ENCODE results near the gene STK17B. TPM values are rescaled to one million over a fixed set of nuclear protein-coding genes. Genes with fewer than 3 reads are reported as not detected.
A peak's percentile ranks its signal among the peaks of the same experiment; 100 is the strongest.

STK17B gene
- total RNA-seq, 1 experiment from 2014 or later, result 353 TPM

GRCh38 chr2:196181484-196181883, 10.1 kb upstream of the STK17B start:
- Histone ChIP-seq H3K27ac (ENCODE audit: low read length) (peak overlapping the region; percentile 89), H3K36me3 (ENCODE audit: insufficient read depth, low read length) (no peaks in the 10 kb centered on the region), H3K4me1 (ENCODE audit: low read length) (peaks cover 66% of the 10 kb centered on the region), H4K20me1 (ENCODE audit: insufficient read depth, low read depth, low read length) (no peaks in the 10 kb centered on the region), H2AFZ (ENCODE audit: low read length) (0 out of 2 replicates have a peak overlapping the region, but pooled peaks have one; percentile 3), H3K9me2 (replicated peaks; ENCODE audit: insufficient read depth, low read length) (no peaks in the 10 kb centered on the region), H3K4me2 (ENCODE audit: low read depth, low read length, poor library complexity, severe bottlenecking) (no peak overlapping the region), H3K9me3 (ENCODE audit: low read length) (no peaks in the 10 kb centered on the region), H3K27me3 (ENCODE audit: low read length) (no peaks in the 10 kb centered on the region), H3K79me2 (ENCODE audit: low read length) (no peaks in the 10 kb centered on the region), H3K9ac (ENCODE audit: low read length) (no peak overlapping the region), H3K4me3 (ENCODE audit: low read length) (no peak overlapping the region)
- no peak for DNase-seq

GRCh38 chr2:196177124-196177523, 5.7 kb upstream of the STK17B start:
- Histone ChIP-seq H3K9me2 (replicated peaks; ENCODE audit: insufficient read depth, low read length) (no peaks in the 10 kb centered on the region), H3K27ac (ENCODE audit: low read length) (peak overlapping the region; percentile 99), H2AFZ (ENCODE audit: low read length) (no peak overlapping the region), H3K79me2 (ENCODE audit: low read length) (peaks cover 39% of the 10 kb centered on the region), H3K27me3 (ENCODE audit: low read length) (no peaks in the 10 kb centered on the region), H3K9ac (ENCODE audit: low read length) (peak overlapping the region; percentile 84), H3K36me3 (ENCODE audit: insufficient read depth, low read length) (peaks cover 18% of the 10 kb centered on the region; the same call in 1 of the 2 replicates), H3K4me2 (ENCODE audit: low read depth, low read length, poor library complexity, severe bottlenecking) (peak overlapping the region; percentile 86), H4K20me1 (ENCODE audit: insufficient read depth, low read depth, low read length) (peaks cover 11% of the 10 kb centered on the region; the same call in 1 of the 2 replicates), H3K9me3 (ENCODE audit: low read length) (no peaks in the 10 kb centered on the region), H3K4me1 (ENCODE audit: low read length) (peaks cover 74% of the 10 kb centered on the region), H3K4me3 (ENCODE audit: low read length) (peak overlapping the region; percentile 72)
- DNase-seq, result peak; percentile 85

DNA sequence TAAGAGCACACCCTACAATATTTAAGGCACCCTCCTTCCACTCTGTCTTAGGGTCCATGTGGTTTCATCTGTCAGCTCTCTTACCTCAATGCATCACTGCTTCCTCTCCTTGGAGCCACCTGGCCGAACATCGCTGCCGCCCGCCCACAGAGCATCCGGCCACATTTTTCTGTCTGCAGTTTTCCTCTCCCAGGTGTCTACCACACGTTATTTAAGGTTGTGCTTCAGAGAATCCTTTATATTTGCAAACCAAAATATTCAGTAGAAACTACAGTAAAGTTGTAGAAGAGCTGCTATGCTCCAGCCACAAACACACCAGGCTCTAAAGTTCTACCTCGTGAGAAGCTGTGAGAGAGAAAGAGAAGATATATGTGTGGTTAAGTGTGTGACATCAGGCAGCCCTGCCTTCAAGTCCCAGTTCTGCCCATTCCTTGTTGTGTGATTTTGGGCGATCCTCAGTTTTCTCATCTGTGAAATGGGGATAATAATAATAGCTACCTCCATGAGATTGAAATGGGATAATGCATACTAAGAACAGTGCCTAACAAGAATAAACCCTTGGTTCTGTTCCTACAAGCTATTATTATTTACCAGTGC, 4.9 kb upstream of the STK17B start:
- Histone ChIP-seq H3K27me3 (ENCODE audit: low read length) (no peaks in the 10 kb centered on the region), H3K36me3 (ENCODE audit: insufficient read depth, low read length) (peaks cover 19% of the 10 kb centered on the region; the same call in 1 of the 2 replicates), H3K4me2 (ENCODE audit: low read depth, low read length, poor library complexity, severe bottlenecking) (peak overlapping the region; percentile 86), H3K4me1 (ENCODE audit: low read length) (peaks cover 70% of the 10 kb centered on the region), H3K9me3 (ENCODE audit: low read length) (no peaks in the 10 kb centered on the region), H3K4me3 (ENCODE audit: low read length) (peak overlapping the region; percentile 72), H2AFZ (ENCODE audit: low read length) (no peak overlapping the region), H4K20me1 (ENCODE audit: insufficient read depth, low read depth, low read length) (peaks cover 11% of the 10 kb centered on the region; the same call in 1 of the 2 replicates), H3K9ac (ENCODE audit: low read length) (peak overlapping the region; percentile 84), H3K9me2 (replicated peaks; ENCODE audit: insufficient read depth, low read length) (no peaks in the 10 kb centered on the region), H3K27ac (ENCODE audit: low read length) (peak overlapping the region; percentile 99), H3K79me2 (ENCODE audit: low read length) (peaks cover 45% of the 10 kb centered on the region)
- peak; percentile 98 for DNase-seq

- H3K4me3 ChIP-seq (ENCODE audit: low read length), result peak overlapping the region; percentile 72
- H3K27me3 ChIP-seq (ENCODE audit: low read length), result no peaks in the 10 kb centered on the region
- peaks cover 27% of the 10 kb centered on the region; the same call in 1 of the 2 replicates for H4K20me1 ChIP-seq (ENCODE audit: insufficient read depth, low read depth, low read length)
- no peaks in the 10 kb centered on the region for H3K9me2 ChIP-seq (replicated peaks; ENCODE audit: insufficient read depth, low read length)
- no peak overlapping the region for H2AFZ ChIP-seq (ENCODE audit: low read length)
- peak; percentile 77 for DNase-seq
- peaks cover 63% of the 10 kb centered on the region for H3K4me1 ChIP-seq (ENCODE audit: low read length)
- H3K9ac ChIP-seq (ENCODE audit: low read length), result peak overlapping the region; percentile 84
- H3K79me2 ChIP-seq (ENCODE audit: low read length), result peaks cover 63% of the 10 kb centered on the region
- peak overlapping the region; percentile 99 for H3K27ac ChIP-seq (ENCODE audit: low read length)
- peaks cover 37% of the 10 kb centered on the region for H3K36me3 ChIP-seq (ENCODE audit: insufficient read depth, low read length)
- H3K4me2 ChIP-seq (ENCODE audit: low read depth, low read length, poor library complexity, severe bottlenecking), result peak overlapping the region; percentile 86
- H3K9me3 ChIP-seq (ENCODE audit: low read length), result no peaks in the 10 kb centered on the region
These were observed 3.0 kb upstream of the STK17B start for GRCh38 chr2:196174404-196174803.

DNA sequence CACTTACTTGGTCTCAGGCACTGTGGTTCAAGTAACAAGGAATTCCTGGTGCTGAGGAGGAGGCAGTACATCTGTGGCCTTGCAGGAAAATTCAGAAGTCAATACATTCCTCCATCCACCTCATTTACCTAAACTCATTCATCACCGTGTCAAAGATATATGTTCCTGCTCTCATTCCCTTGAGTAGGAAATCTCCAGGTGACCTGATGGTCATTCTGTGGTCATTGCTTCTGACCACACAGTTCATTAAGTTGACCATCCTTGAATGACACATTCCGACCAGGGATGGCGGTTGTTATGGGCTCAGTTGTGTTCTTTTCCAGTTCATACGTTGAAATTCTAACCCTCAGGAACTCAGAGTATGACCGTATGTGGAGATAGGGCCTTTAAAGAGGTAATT, 2.1 kb upstream of the STK17B start:
- Histone ChIP-seq H3K36me3 (ENCODE audit: insufficient read depth, low read length) (peaks cover 44% of the 10 kb centered on the region), H4K20me1 (ENCODE audit: insufficient read depth, low read depth, low read length) (peaks cover 27% of the 10 kb centered on the region; the same call in 1 of the 2 replicates), H3K9me2 (replicated peaks; ENCODE audit: insufficient read depth, low read length) (no peaks in the 10 kb centered on the region), H3K9ac (ENCODE audit: low read length) (peak overlapping the region; percentile 84), H3K27ac (ENCODE audit: low read length) (peak overlapping the region; percentile 99), H3K4me2 (ENCODE audit: low read depth, low read length, poor library complexity, severe bottlenecking) (peak overlapping the region; percentile 86), H3K9me3 (ENCODE audit: low read length) (no peaks in the 10 kb centered on the region), H2AFZ (ENCODE audit: low read length) (no peak overlapping the region), H3K4me1 (ENCODE audit: low read length) (peaks cover 63% of the 10 kb centered on the region), H3K27me3 (ENCODE audit: low read length) (no peaks in the 10 kb centered on the region), H3K79me2 (ENCODE audit: low read length) (peaks cover 72% of the 10 kb centered on the region), H3K4me3 (ENCODE audit: low read length) (peak overlapping the region; percentile 72)
- DNase-seq, result no peak

- no peak overlapping the region for H2AFZ ChIP-seq (ENCODE audit: low read length)
- H3K9me2 ChIP-seq (replicated peaks; ENCODE audit: insufficient read depth, low read length), result no peaks in the 10 kb centered on the region
- peaks cover 49% of the 10 kb centered on the region for H3K36me3 ChIP-seq (ENCODE audit: insufficient read depth, low read length)
- no peaks in the 10 kb centered on the region for H3K27me3 ChIP-seq (ENCODE audit: low read length)
- peaks cover 31% of the 10 kb centered on the region for H4K20me1 ChIP-seq (ENCODE audit: insufficient read depth, low read depth, low read length)
- peak; percentile 66 for DNase-seq
- H3K4me1 ChIP-seq (ENCODE audit: low read length), result peaks cover 63% of the 10 kb centered on the region
- H3K9ac ChIP-seq (ENCODE audit: low read length), result peak overlapping the region; percentile 84
- no peaks in the 10 kb centered on the region for H3K9me3 ChIP-seq (ENCODE audit: low read length)
- H3K4me2 ChIP-seq (ENCODE audit: low read depth, low read length, poor library complexity, severe bottlenecking), result peak overlapping the region; percentile 86
- H3K27ac ChIP-seq (ENCODE audit: low read length), result peak overlapping the region; percentile 99
- peak overlapping the region; percentile 72 for H3K4me3 ChIP-seq (ENCODE audit: low read length)
- H3K79me2 ChIP-seq (ENCODE audit: low read length), result peaks cover 78% of the 10 kb centered on the region
These were observed 1.6 kb upstream of the STK17B start for GRCh38 chr2:196172951-196173350.

- Histone ChIP-seq H3K27ac (ENCODE audit: low read length) (peak overlapping the region; percentile 99), H3K36me3 (ENCODE audit: insufficient read depth, low read length) (peaks cover 59% of the 10 kb centered on the region), H3K79me2 (ENCODE audit: low read length) (peaks cover 88% of the 10 kb centered on the region), H3K9ac (ENCODE audit: low read length) (peak overlapping the region; percentile 84), H3K27me3 (ENCODE audit: low read length) (no peaks in the 10 kb centered on the region), H3K4me1 (ENCODE audit: low read length) (peaks cover 63% of the 10 kb centered on the region), H3K9me2 (replicated peaks; ENCODE audit: insufficient read depth, low read length) (no peaks in the 10 kb centered on the region), H2AFZ (ENCODE audit: low read length) (no peak overlapping the region), H3K9me3 (ENCODE audit: low read length) (no peaks in the 10 kb centered on the region), H3K4me3 (ENCODE audit: low read length) (peak overlapping the region; percentile 72), H3K4me2 (ENCODE audit: low read depth, low read length, poor library complexity, severe bottlenecking) (peak overlapping the region; percentile 86), H4K20me1 (ENCODE audit: insufficient read depth, low read depth, low read length) (peaks cover 41% of the 10 kb centered on the region)
- DNase-seq, result peak; percentile 87
These were observed 568 bp upstream of the STK17B start for GRCh38 chr2:196171946-196172345.

- Histone ChIP-seq H3K79me2 (ENCODE audit: low read length) (peaks cover 97% of the 10 kb centered on the region), H4K20me1 (ENCODE audit: insufficient read depth, low read depth, low read length) (peaks cover 51% of the 10 kb centered on the region), H3K27ac (ENCODE audit: low read length) (peak overlapping the region; percentile 88), H3K4me2 (ENCODE audit: low read depth, low read length, poor library complexity, severe bottlenecking) (peak overlapping the region; percentile 76), H3K36me3 (ENCODE audit: insufficient read depth, low read length) (peaks cover 68% of the 10 kb centered on the region), H2AFZ (ENCODE audit: low read length) (no peak overlapping the region), H3K9ac (ENCODE audit: low read length) (peak overlapping the region; percentile 97), H3K9me3 (ENCODE audit: low read length) (no peaks in the 10 kb centered on the region), H3K4me1 (ENCODE audit: low read length) (peaks cover 66% of the 10 kb centered on the region), H3K4me3 (ENCODE audit: low read length) (peak overlapping the region; percentile 91), H3K27me3 (ENCODE audit: low read length) (no peaks in the 10 kb centered on the region), H3K9me2 (replicated peaks; ENCODE audit: insufficient read depth, low read length) (no peaks in the 10 kb centered on the region)
- peak; percentile 77 for DNase-seq
These were observed 651 bp downstream of the STK17B start for GRCh38 chr2:196170606-196171247.
